ENCODE data around the gene EMP3.
"Not testable (repeated sequence)": the region's sequence is repeated elsewhere in the genome, so short reads cannot be mapped to it uniquely, and the experiment has no call there.

The EMP3 gene

DNA sequence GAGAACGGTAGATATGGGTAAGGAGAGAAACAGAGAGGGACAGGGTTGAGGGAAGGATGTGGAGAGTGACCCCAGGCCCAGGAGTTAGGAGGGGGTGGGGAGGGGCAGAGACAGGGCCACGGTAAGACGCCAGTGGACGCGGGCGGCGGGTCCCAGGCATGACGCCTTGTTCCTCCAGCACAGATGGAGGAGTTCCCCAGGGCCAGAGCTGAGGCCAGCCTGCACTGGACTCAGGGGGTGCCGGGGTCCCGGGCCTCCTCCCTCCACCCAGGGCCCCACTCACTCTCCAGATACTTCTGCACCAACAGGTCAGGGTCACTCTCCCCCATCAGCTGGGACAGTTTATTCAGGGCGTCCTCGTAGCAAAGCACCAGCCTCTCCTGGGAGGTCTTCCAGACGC, 22.0 kb upstream of the EMP3 start:
- TF ChIP-seq ZNF274 (IDR thresholded peaks at IDR 0.05; ENCODE audit: low read depth, low read length): no peak
- no peak overlapping the region for H3K4me3 ChIP-seq (ENCODE audit: low read length)

GRCh38 chr19:48303866-48304265, 21.5 kb upstream of the EMP3 start:
- no peak for TF ChIP-seq ZNF274 (IDR thresholded peaks at IDR 0.05; ENCODE audit: low read depth, low read length)
- H3K4me3 ChIP-seq (ENCODE audit: low read length): no peak overlapping the region

DNA sequence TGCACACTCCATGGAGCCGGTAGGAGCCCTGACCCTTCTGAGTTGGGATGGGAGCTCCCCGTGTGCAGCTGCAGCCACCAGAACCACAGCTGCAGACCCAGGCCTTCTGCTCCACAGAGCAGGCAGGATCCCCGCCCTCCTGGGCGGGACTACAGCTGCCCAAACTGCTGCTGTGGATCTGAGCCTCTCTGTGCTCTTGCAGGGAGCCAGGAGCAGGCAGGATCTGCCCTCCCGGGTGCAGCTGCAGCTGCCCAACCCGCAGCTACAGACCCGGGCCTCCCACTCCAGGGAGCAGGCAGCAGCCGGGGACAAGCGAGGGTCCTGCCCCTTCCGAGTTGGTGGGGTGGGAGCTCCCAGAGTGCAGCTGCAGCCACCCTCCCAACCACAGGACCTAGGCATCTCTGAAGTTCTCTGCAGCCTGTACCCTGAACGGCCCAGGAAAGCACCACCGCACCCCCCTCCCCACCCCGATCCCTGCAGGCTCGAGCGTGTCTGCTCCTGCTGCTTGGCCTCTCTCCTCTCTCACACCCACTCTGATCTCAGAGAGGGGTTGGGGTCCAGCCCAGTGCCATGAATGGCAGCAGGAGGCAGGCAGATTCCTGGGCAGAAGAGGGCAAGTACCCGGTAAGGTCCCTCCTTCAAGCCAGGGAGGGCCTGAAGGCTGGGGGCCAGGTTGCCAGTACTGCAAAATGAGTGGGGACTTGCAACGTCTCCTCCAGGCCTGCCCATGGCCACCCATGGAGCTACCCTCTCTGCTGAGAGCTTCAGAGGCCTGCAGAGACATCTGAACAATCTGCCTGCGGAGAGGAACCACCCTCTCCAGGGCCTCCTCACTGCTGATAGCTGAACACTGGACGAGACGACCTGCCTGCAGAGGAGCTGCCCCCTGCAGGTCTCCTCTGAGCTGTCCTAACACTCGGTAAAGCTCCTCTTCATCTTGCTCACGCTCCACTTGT, 16.4 kb upstream of the EMP3 start:
- H3K4me3 ChIP-seq (ENCODE audit: low read length): no peak overlapping the region
- no peak for TF ChIP-seq ZNF274 (IDR thresholded peaks at IDR 0.05; ENCODE audit: low read depth, low read length)

- H3K4me3 ChIP-seq (ENCODE audit: low read length): not testable (repeated sequence)
Measured at GRCh38 chr19:48309731-48310130, 15.6 kb upstream of the EMP3 start.

DNA sequence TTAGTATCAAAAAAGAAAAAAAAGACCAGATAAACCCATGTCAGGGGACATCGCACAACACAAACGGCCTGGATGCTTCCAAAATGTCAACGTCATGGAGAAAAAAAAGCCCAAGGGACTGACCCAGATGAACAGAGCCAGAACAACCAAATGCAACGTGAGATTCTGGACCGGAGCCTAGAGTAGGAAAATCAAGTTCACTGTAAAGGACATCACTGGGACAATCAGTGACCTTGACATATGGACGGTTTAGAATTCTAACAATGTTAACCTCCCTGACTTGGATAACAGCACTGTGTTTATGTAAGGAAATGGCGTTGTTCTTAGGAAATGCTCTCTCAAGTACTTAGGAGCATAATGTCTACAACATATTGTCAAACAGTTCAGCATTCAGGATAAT, 15.1 kb upstream of the EMP3 start:
- H3K4me3 ChIP-seq (ENCODE audit: low read length): no peak overlapping the region
- no peak for TF ChIP-seq ZNF274 (IDR thresholded peaks at IDR 0.05; ENCODE audit: low read depth, low read length)

- no peak for TF ChIP-seq ZNF274 (IDR thresholded peaks at IDR 0.05; ENCODE audit: low read depth, low read length)
- no peak overlapping the region for H3K4me3 ChIP-seq (ENCODE audit: low read length)
Measured at GRCh38 chr19:48311384-48311783, 14.0 kb upstream of the EMP3 start.

DNA sequence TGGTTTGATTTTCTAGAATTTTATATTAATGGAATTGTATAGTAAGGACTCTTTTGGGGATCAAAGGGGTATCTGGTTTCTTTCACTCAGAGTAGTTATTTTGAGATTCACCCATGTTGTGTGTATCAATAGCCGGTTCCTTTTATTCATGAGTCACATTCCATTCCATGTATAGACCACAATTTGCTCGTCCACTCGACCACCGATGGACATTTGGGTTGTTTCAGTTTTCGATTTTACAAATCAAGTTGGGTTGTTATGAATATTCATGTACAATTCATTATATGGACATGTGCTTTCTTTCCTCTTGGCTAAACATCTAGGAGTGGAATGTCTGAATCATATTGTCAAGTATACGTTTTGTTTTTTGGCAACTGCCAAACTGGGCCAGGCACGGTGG, 9.6 kb upstream of the EMP3 start:
- H3K4me3 ChIP-seq (ENCODE audit: low read length): no peak overlapping the region
- no peak for TF ChIP-seq ZNF274 (IDR thresholded peaks at IDR 0.05; ENCODE audit: low read depth, low read length)

DNA sequence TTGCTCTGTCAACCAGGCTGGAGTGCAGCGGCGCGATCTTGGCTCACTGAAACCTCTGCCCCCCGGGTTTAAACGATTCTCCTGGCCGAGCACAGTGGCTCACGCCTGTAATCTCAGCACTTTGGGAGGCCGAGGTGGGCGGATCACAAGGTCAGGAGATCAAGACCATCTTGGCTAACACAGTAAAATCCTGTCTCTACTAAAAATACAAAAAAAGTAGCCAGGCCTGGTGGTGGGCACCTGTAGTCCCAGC, 7.7 kb upstream of the EMP3 start:
- not testable (repeated sequence) for H3K4me3 ChIP-seq (ENCODE audit: low read length)

DNA sequence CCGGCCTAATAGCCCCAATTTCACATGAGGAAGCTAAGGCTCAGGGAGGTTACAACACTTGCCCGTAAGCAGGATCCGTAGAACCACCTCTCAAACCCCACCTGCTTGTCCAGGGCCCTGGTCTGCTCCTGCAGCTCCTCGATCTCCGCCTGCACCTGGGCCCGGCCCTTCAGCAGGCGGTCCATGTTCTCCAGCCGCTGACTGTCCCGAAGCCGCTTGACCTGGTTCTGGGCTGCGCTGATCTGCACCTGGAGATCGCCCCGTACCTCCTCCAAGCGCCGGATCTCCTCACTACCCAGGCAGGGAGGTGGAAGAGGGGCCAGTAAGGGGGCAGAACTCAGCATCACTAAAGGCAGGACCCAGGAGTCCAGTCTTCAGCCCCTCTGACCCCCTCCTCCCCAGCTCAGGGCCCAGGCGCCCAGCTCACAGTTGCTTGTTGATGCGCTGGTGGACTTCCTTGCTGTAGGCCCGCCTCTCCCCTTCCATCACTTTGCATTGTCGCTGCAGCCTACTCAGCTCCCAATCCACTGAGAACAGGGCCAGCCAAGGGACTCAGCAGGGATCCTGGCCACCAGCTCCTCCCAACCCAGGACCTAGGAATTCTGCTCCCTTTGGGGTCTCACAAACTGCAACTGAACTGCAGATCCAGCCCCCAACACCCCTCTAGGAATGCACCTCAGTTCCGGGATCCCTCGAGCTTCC, 6.9 kb upstream of the EMP3 start:
- no peak for TF ChIP-seq ZNF274 (IDR thresholded peaks at IDR 0.05; ENCODE audit: low read depth, low read length)

DNA sequence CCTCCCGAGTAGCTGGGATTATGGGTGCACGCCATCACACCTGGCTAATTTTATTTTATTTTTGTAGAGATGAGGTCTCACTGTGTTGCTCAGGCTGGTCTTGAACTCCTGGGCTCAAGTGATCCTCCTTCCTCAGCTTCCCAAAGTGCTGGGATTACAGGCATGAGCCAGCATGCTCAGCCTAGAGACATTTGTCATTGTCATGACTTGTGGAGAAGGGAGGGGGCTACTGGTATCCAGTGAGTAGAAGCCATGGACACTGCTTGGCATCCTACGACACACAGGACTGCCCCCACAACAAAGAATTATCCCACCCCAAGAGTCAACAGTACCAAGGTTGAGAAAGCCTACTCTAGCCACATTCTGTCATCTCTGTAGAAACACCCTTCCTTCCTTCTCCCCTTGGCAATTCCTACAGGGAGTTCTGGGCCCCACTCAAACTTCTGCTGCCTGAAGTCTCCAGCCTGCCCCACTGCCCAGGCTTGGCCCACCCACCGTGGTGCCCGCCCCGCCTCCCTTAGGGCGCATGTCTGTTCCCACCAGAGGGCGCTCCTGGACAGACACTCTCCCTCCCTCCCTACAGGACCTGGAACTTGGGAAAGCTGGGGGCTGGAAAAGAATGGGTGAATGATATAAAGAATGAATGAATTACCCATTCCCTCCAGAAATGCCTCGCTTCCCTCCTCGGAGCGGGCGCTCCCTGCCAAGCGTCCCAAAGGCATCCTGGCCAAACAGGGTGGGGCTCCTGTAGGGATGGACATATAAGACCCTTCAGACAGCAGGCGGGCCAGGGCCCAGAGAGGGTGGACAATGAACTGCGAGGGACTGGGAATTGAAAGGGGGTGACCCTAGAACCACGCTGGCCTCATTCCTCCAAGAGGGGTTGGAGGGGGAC, 5.5 kb upstream of the EMP3 start:
- no peak overlapping the region for H3K4me3 ChIP-seq (ENCODE audit: low read length)
- no peak for TF ChIP-seq ZNF274 (IDR thresholded peaks at IDR 0.05; ENCODE audit: low read depth, low read length)

More for the DNA sequence above, 6.9 kb upstream of the EMP3 start:
- H3K4me3 ChIP-seq (ENCODE audit: low read length): no peak overlapping the region

DNA sequence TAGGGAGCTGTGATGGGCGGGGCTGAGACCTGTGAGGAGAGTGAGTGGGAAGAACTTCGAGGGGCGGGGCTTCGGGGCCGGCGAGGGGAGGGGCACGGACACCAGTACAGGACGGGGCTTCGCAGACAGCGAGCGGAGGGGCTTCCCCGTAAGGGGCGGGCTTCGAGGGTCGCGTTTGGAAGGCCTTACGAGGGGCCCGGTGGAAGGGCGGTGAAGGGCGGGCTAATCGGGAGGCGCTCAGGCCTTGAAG, 4.1 kb upstream of the EMP3 start:
- H3K4me3 ChIP-seq (ENCODE audit: low read length): peak overlapping the region; percentile 66; the same call in 1 of the 2 replicates
- TF ChIP-seq ZNF274 (IDR thresholded peaks at IDR 0.05; ENCODE audit: low read depth, low read length): no peak

DNA sequence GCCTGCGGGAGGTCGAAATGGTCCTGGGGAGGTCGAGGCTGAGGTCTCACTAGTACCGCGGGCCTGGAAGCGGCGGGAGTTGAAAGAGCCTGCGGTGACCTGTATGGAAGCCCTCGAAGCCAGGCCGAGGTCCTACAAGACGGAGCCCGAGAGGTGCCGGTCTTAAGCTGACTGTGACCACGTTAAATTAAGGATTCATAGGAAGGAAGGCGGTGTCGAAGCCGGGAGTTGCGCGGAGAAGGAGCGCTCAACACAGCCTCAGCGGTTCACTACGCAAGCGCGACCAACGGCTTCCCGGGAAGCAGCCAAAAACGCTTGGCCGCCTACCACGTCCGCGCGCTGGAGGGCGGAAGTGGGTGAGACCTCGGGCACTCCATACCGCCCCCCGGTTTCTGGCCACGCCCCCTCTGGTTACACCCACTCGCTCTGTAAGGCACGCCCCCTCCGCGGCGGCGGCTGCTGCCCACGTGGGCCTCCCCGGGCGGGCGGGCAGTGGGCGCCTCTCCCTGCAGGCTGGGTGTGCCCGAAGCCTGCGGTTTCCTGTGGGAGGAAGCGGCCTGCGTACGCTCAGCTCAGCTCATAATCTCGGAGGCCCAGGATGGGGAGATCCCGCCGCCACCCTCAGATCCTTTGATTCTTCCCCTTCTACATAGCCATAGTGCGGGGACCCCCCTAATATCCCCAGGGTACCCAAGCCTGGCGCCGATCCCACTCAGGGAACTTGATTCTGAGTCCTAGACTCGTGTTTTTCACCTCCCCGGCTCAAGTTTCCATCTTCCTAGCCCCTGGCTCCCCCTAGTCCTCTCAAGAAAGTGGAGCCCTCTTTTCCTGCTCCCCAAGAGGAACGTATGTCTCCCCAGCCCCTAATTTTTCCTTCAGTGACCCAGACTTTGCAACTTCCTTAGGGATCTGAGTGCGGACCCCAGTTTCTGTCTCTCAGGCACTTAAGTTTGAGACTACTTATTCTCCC, 3.4 kb upstream of the EMP3 start:
- H3K4me3 ChIP-seq (ENCODE audit: low read length): peak overlapping the region; percentile 66; the same call in 1 of the 2 replicates
- TF ChIP-seq ZNF274 (IDR thresholded peaks at IDR 0.05; ENCODE audit: low read depth, low read length): no peak

DNA sequence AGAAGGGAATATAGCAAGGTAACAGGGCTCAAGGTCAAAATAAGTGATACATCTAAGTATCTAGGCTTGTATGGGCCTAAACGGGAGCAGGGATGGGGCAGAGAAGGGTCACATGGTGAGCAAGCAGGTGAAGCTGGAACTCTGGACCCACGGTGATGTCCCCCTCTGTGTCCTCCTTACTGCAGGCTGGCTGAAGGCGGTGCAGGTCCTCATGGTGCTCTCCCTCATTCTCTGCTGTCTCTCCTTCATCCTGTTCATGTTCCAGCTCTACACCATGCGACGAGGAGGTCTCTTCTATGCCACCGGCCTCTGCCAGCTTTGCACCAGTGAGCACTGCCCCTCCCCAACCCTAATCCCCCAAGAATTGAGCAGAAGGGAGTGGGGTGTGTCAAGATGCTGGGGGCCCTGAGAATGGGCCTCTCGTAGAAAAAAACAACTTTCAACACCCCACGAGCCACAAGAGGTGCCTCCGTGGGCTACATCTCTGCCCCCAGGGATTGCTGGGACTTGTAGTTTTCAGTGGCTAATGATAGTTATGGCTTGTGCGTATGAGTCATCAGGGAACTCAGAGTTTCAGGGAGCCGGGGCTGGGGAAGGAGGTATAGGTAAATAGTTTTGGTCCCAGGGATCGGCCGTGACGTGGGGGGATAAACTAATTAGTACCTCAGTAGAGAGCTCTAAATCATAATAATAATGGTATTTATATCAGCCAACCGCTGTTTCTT, 4.0 kb downstream of the EMP3 start:
- TF ChIP-seq ZNF274 (IDR thresholded peaks at IDR 0.05; ENCODE audit: low read depth, low read length): no peak
- H3K4me3 ChIP-seq (ENCODE audit: low read length): peak overlapping the region; percentile 5; the same call in 1 of the 2 replicates

Measured in GM08714 (cell line).